Astrocyte (in vitro differentiated cells and primary cell): ENCODE measurements around the gene CCDC137.

Experiments used
- EZH2 ChIP-seq: IDR thresholded peaks from 2 replicates; pipeline ENCODE4 v1.6.1; 2012; ENCODE audit warnings: mild to moderate bottlenecking, low read length, inconsistent platforms; ENCODE audit not compliant: insufficient read depth
- TF ChIP-seq, protein P1 (sequence below): IDR thresholded peaks from 2 replicates; pipeline ENCODE4 v1.5.1; 2011; ENCODE audit warnings: low read depth, mild to moderate bottlenecking, inconsistent platforms, low read length, moderate library complexity; ENCODE audit not compliant: insufficient read depth

- TF ChIP-seq, protein P1, sequence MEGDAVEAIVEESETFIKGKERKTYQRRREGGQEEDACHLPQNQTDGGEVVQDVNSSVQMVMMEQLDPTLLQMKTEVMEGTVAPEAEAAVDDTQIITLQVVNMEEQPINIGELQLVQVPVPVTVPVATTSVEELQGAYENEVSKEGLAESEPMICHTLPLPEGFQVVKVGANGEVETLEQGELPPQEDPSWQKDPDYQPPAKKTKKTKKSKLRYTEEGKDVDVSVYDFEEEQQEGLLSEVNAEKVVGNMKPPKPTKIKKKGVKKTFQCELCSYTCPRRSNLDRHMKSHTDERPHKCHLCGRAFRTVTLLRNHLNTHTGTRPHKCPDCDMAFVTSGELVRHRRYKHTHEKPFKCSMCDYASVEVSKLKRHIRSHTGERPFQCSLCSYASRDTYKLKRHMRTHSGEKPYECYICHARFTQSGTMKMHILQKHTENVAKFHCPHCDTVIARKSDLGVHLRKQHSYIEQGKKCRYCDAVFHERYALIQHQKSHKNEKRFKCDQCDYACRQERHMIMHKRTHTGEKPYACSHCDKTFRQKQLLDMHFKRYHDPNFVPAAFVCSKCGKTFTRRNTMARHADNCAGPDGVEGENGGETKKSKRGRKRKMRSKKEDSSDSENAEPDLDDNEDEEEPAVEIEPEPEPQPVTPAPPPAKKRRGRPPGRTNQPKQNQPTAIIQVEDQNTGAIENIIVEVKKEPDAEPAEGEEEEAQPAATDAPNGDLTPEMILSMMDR = no peak
- no peak for TF ChIP-seq EZH2
Measured at GRCh38 chr17:81656118-81656743, 10.3 kb upstream of the CCDC137 start, which contains the start of gene PDE6G.
